Immature natural killer cell (primary cell): ENCODE results near the gene ELMOD3. TPM values are rescaled to one million over a fixed set of nuclear protein-coding genes. Genes with fewer than 3 reads are reported as not detected.

ENCODE experiments used
- DNase-seq, 3 donors: peaks; one replicate each; pipeline ENCODE4 v3.0.0; 2022; ENCODE audit warnings: mixed read lengths in 1 of 3
- H3K27ac Mint-ChIP-seq, 6 donors: one replicate each; pipeline ENCODE4 v1.8.0; 2020; ENCODE audit warnings: mixed read lengths in 6 of 6, mild to moderate bottlenecking in 5 of 6, inconsistent platforms in 4 of 6, moderate library complexity in 3 of 6
- H3K27me3 Mint-ChIP-seq, 3 donors: one replicate each; pipeline ENCODE4 v1.8.0; 2020 to 2021; ENCODE audit warnings: low read depth in 3 of 3, mild to moderate bottlenecking in 3 of 3, mixed read lengths in 3 of 3, moderate library complexity in 3 of 3, inconsistent platforms in 1 of 3
- H3K36me3 Mint-ChIP-seq, 3 donors: one replicate each; pipeline ENCODE4 v1.8.0; 2020; ENCODE audit warnings: mixed read lengths in 3 of 3, inconsistent platforms in 2 of 3, mild to moderate bottlenecking in 2 of 3
- H3K4me1 Mint-ChIP-seq, 2 donors: one replicate each; pipeline ENCODE4 v1.8.0; 2020; ENCODE audit warnings: inconsistent platforms in 2 of 2, mild to moderate bottlenecking in 2 of 2, mixed read lengths in 2 of 2, moderate library complexity in 1 of 2
- H3K4me3 Mint-ChIP-seq, 5 donors: one replicate each; pipeline ENCODE4 v1.8.0; 2020; ENCODE audit warnings: mild to moderate bottlenecking in 5 of 5, mixed read lengths in 5 of 5, inconsistent platforms in 3 of 5, moderate library complexity in 3 of 5
- H3K9me3 Mint-ChIP-seq, 6 donors: one replicate each; pipeline ENCODE4 v1.8.0; 2020; ENCODE audit warnings: mild to moderate bottlenecking in 6 of 6, mixed read lengths in 6 of 6, inconsistent platforms in 4 of 6, moderate library complexity in 3 of 6
- polyA plus RNA-seq, 3 donors: library from polyadenylated mRNA; unstranded; fragments of 300-500 nt; fragmentation: Illumina TruSeq; gene quantifications; one replicate each; pipeline ENCODE4 v1.2.3, GENCODE V29; 2021

The ELMOD3 gene
- polyA plus RNA-seq, 3 donors from 2014 or later, result 10.9 to 17.7 (median 14.0) TPM

- Mint-ChIP-seq H3K9me3 (peaks cover 0 to 2% (median 0%) of the 10 kb centered on the region in 6 donors), H3K36me3 (peaks cover 0 to 10% (median 4%) of the 10 kb centered on the region in 3 donors), H3K4me3 (no peak overlapping the region), H3K27ac (peak overlapping the region in 1 of 6 donors; percentile 70), H3K4me1 (peaks cover 13 to 22% of the 10 kb centered on the region in 2 donors), H3K27me3 (no peaks in the 10 kb centered on the region)
- DNase-seq, result no peak
These were observed 39.3 kb downstream of the ELMOD3 start for GRCh38 chr2:85393836-85394235.

DNA sequence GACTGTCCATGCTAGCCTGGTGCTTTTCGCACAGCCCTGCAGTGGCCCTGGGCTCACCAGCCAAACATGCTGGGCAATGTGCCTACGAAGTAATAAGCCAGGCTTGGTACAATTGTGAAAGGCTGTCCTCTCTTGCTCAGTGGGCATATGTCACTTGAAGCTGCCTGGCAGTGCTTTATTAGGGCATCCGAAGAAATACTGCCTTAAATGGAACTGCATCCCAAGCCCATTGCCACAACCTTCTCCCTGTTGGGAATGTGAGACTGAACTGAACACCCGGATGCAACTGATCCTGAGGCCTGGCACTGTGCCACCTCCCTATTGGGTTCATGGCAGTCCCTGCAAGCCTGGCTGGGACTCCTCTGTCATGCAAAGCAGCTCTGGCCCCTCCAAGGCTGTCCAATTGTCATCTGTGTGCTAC is 39.7 kb downstream of the ELMOD3 start:
- no peak for DNase-seq
- H3K27ac Mint-ChIP-seq, result no peak overlapping the region
- peaks cover 0 to 8% (median 4%) of the 10 kb centered on the region in 3 donors for H3K36me3 Mint-ChIP-seq
- peaks cover 0 to 2% (median 0%) of the 10 kb centered on the region in 6 donors for H3K9me3 Mint-ChIP-seq
- no peak overlapping the region for H3K4me3 Mint-ChIP-seq
- no peaks in the 10 kb centered on the region for H3K27me3 Mint-ChIP-seq
- peaks cover 13 to 22% of the 10 kb centered on the region in 2 donors for H3K4me1 Mint-ChIP-seq

- Mint-ChIP-seq H3K36me3 (peaks cover 0 to 5% (median 4%) of the 10 kb centered on the region in 3 donors), H3K27ac (no peak overlapping the region), H3K4me3 (no peak overlapping the region), H3K4me1 (peaks cover 13 to 22% of the 10 kb centered on the region in 2 donors), H3K27me3 (no peaks in the 10 kb centered on the region), H3K9me3 (peaks cover 0 to 2% (median 0%) of the 10 kb centered on the region in 6 donors)
- no peak for DNase-seq
These were observed 40.4 kb downstream of the ELMOD3 start for GRCh38 chr2:85394976-85395375.

DNA sequence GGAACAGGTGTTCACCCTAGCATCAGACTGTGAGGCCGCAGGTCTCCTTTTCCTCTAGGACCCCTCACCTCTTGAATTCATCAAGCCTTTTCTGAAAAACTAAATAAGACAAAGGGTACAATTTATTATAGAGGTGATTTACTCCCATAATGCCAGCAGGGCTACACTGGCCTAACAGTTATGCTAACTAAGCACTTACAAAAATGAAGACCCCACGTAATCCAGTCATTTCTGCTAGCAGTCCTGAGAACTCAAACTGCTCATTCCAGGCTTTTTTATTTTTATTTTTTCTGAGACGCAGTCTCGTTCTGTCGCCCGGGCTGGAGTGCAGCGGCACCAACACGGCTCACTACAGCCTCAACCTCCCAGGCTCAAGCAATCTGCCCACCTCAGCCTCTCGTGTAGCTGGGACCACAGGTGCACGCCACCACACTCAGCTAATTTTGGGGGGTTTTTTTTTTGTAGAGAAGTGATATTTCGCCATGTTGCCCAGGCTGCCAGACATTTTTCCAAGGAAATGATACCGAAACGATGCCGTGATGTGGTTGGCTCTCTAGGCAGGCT is 41.4 kb downstream of the ELMOD3 start:
- Mint-ChIP-seq H3K4me1 (peaks cover 13 to 22% of the 10 kb centered on the region in 2 donors), H3K36me3 (peaks cover 0 to 4% (median 0%) of the 10 kb centered on the region in 3 donors), H3K4me3 (no peak overlapping the region), H3K27ac (no peak overlapping the region), H3K27me3 (no peaks in the 10 kb centered on the region), H3K9me3 (peaks cover 0 to 2% (median 0%) of the 10 kb centered on the region in 6 donors)
- no peak for DNase-seq

GRCh38 chr2:85396531-85397470 is 42.2 kb downstream of the ELMOD3 start:
- Mint-ChIP-seq H3K27me3 (peaks cover 0 to 2% (median 0%) of the 10 kb centered on the region in 3 donors), H3K36me3 (peaks cover 0 to 4% (median 0%) of the 10 kb centered on the region in 3 donors), H3K9me3 (peaks cover 0 to 2% (median 0%) of the 10 kb centered on the region in 6 donors), H3K4me3 (no peak overlapping the region), H3K4me1 (peaks cover 13 to 14% of the 10 kb centered on the region in 2 donors), H3K27ac (no peak overlapping the region)
- DNase-seq, result no peak

DNA sequence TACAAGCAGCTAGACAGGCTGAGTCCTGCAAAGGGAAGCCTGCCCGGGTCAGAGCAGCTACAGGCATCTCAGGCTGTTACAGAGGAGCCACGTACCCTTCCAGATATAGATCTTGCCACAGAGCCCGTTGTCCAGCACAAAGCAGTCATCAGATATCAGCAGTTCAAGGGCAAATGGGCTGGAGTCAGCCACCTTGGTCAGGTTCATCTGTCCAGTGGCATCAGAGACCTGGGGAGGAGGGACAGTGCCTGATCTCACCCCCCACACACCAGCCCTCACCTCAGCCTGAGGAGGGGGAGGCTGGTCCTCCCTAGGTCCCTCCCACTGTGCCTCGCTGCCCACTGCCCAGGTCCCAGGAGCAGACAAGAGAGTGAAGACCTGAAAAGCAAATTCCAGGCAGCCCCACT is 43.4 kb downstream of the ELMOD3 start:
- no peak for DNase-seq
- peaks cover 0 to 2% (median 0%) of the 10 kb centered on the region in 3 donors for H3K27me3 Mint-ChIP-seq
- peaks cover 6 to 11% of the 10 kb centered on the region in 2 donors for H3K4me1 Mint-ChIP-seq
- no peak overlapping the region for H3K27ac Mint-ChIP-seq
- H3K9me3 Mint-ChIP-seq, result peaks cover 0 to 2% (median under 1%) of the 10 kb centered on the region in 6 donors
- peaks cover 0 to 7% (median 2%) of the 10 kb centered on the region in 3 donors for H3K36me3 Mint-ChIP-seq
- no peak overlapping the region for H3K4me3 Mint-ChIP-seq

DNA sequence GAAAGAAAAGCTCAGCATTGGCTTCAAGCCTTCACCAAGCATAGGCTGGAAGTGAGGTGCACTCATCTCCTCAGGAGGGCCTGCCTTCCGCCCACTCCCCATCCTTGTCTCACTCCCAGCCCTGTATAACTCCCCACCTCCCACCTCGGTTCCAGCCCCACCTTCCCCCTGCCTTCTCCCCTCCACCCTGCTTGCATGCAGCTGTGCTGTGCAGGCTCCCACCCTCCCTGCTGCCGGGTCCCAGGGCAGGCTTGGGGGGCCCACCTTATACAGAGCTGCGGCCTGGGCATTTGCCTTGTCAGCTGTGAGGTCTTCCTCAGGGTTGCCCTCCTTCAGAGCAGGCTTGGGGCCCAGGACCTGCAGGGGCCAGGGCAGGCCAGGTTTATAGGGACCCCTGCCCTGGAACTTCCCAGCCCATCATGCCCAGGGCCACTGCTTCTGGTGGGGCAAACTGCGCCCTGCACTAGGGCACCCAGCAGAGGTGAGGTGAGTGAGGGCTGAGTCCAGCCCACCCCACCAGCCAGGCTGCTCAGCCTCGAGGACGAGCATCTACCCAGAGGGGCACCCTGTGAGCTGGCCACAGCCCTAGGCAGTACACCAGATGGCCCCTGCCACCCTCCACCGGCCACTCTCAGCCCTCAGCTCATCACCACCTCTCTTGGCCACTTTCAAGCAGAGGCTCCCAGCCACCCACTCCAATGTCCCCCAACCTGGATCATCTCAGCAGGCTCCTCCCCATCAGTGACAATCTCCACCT is 44.0 kb downstream of the ELMOD3 start:
- H3K4me3 Mint-ChIP-seq, result no peak overlapping the region
- DNase-seq, result no peak
- peaks cover 3 to 5% of the 10 kb centered on the region in 2 donors for H3K4me1 Mint-ChIP-seq
- peaks cover 0 to 2% (median 2%) of the 10 kb centered on the region in 3 donors for H3K27me3 Mint-ChIP-seq
- peaks cover 0 to 7% (median 4%) of the 10 kb centered on the region in 6 donors for H3K9me3 Mint-ChIP-seq
- no peak overlapping the region for H3K27ac Mint-ChIP-seq
- H3K36me3 Mint-ChIP-seq, result peaks cover 0 to 11% (median 2%) of the 10 kb centered on the region in 3 donors

- peaks cover 0 to 5% of the 10 kb centered on the region in 2 donors for H3K4me1 Mint-ChIP-seq
- H3K27me3 Mint-ChIP-seq, result peaks cover 0 to 2% (median 2%) of the 10 kb centered on the region in 3 donors
- H3K36me3 Mint-ChIP-seq, result peaks cover 0 to 11% (median 7%) of the 10 kb centered on the region in 3 donors
- no peak overlapping the region for H3K4me3 Mint-ChIP-seq
- no peak for DNase-seq
- peaks cover under 1 to 12% (median 6%) of the 10 kb centered on the region in 6 donors for H3K9me3 Mint-ChIP-seq
- H3K27ac Mint-ChIP-seq, result no peak overlapping the region
These were observed 44.5 kb downstream of the ELMOD3 start for GRCh38 chr2:85399183-85399455.

DNA sequence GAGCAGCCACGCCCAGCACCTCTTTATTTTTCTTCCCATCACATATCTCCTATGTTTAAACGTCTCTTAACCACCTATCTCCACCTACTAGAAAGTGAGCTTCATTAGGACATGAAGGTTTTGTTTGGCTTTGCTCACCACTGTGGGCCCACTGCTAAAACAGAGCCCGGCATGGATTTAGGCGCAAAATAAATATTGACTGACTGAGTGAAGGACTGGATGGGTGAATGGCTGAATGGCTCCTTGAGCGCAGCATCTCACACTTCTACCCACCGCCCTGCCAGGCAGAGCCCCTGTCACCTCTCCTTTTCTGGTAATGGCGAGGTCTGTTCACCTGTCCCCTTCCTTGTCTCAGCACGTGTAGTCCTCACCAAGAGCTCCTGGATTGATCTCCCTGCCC is 45.5 kb downstream of the ELMOD3 start:
- Mint-ChIP-seq H3K4me3 (no peak overlapping the region), H3K9me3 (peaks cover 2 to 16% (median 8%) of the 10 kb centered on the region in 6 donors), H3K27me3 (peaks cover 0 to 2% (median 2%) of the 10 kb centered on the region in 3 donors), H3K27ac (peak overlapping the region in 1 of 6 donors; percentile 31), H3K36me3 (peaks cover 2 to 13% (median 8%) of the 10 kb centered on the region in 3 donors), H3K4me1 (peaks cover 2 to 8% of the 10 kb centered on the region in 2 donors)
- DNase-seq, result no peak

- peaks cover 2 to 16% (median 8%) of the 10 kb centered on the region in 6 donors for H3K9me3 Mint-ChIP-seq
- H3K4me1 Mint-ChIP-seq, result peaks cover 9 to 15% of the 10 kb centered on the region in 2 donors
- H3K27me3 Mint-ChIP-seq, result peaks cover 0 to 6% (median 5%) of the 10 kb centered on the region in 3 donors
- no peak overlapping the region for H3K4me3 Mint-ChIP-seq
- DNase-seq, result no peak
- H3K36me3 Mint-ChIP-seq, result peaks cover 3 to 17% (median 8%) of the 10 kb centered on the region in 3 donors
- H3K27ac Mint-ChIP-seq, result peak overlapping the region in 1 of 6 donors; percentile 31
These were observed 46.2 kb downstream of the ELMOD3 start for GRCh38 chr2:85400541-85401463.

- no peak overlapping the region for H3K27ac Mint-ChIP-seq
- no peak for DNase-seq
- H3K4me3 Mint-ChIP-seq, result no peak overlapping the region
- peaks cover 16 to 22% of the 10 kb centered on the region in 2 donors for H3K4me1 Mint-ChIP-seq
- peaks cover 3 to 17% (median 8%) of the 10 kb centered on the region in 3 donors for H3K36me3 Mint-ChIP-seq
- H3K9me3 Mint-ChIP-seq, result peaks cover 2 to 16% (median 8%) of the 10 kb centered on the region in 6 donors
- H3K27me3 Mint-ChIP-seq, result peaks cover 0 to 7% (median 7%) of the 10 kb centered on the region in 3 donors
These were observed 46.9 kb downstream of the ELMOD3 start for GRCh38 chr2:85401464-85401805.

DNA sequence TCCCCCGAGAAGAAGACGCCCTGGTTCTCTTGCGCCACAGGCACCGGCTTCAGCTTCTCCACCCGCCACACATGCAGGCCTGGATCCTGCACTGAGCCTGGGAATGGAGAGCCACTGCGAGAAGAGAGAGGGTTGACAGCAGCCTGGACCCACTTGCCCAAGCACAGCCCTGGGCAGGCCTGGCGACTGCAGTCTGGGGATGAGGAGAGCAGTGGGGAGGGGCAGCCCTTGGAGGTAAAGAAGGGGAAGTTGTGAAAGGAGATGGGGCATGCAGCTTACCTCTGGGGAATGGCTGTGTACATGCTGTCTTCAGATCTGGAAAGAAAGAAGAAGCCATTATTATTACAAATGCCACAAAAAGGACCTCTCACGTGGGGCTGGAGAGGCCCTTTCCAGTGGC is 47.3 kb downstream of the ELMOD3 start:
- peak overlapping the region in 1 of 6 donors; percentile 80 for H3K27ac Mint-ChIP-seq
- peaks cover 2 to 16% (median 8%) of the 10 kb centered on the region in 6 donors for H3K9me3 Mint-ChIP-seq
- no peak for DNase-seq
- no peak overlapping the region for H3K4me3 Mint-ChIP-seq
- peaks cover 0 to 7% (median 7%) of the 10 kb centered on the region in 3 donors for H3K27me3 Mint-ChIP-seq
- peaks cover 18 to 24% of the 10 kb centered on the region in 2 donors for H3K4me1 Mint-ChIP-seq
- peaks cover 3 to 17% (median 8%) of the 10 kb centered on the region in 3 donors for H3K36me3 Mint-ChIP-seq
